NCI-H1694 treated with DMSO at 0.1 percent for 48 hours (cell line): ENCODE results near the gene AKR1A1.

Experiments used
- DNase-seq: peaks from one replicate; lab custom pipeline; 2025; lab: John Stamatoyannopoulos, UW

Gene AKR1A1

DNA sequence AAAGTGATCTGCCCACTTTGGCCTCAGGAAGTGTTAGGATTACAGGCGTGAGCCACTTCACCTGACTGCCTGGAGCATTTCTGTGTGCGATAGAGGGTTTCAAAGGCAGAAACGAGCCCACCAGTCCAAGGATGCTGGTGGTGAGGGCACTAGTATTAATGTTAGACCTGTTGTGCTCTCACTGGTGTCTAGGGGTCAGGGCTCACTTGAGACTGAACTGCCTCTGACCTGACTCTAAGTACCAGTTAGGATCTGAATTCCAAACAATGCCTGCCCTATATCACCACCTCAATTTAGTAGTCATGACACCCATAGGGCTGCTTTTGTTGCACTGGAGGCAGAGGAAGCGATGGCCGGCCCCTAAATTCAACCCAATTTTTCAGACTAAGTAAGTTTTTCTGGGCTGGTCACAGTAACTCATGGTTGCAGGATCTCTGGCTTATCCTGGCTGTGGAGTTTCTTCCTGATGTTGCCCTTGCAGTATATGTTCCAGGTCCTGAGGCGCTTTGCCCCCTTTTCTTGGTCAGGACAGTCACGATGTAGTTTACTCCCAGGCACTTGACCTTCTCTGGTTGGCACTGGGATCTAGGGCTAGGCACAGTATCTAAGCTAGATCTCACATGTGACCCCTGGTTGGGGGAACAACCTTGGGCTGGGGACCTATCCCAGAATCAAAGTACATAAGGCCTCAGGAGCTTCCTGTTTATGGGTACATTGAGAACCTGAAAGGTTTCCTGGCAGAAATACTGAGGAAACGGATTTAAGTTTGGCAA, 68.7 kb downstream of the AKR1A1 start:
- no peak for DNase-seq
